SH-SY5Y (cell line): Measurements from ENCODE around the gene UAP1L1.

Source experiments
- GATA2 ChIP-seq: IDR thresholded peaks from 2 replicates; pipeline ENCODE4 v1.6.1; 2011; ENCODE audit warnings: mild to moderate bottlenecking, low read depth, low read length
- GATA3 ChIP-seq: IDR thresholded peaks from 2 replicates; pipeline ENCODE4 v1.6.1; 2011; ENCODE audit warnings: low read depth, mild to moderate bottlenecking, low read length, moderate library complexity

Gene UAP1L1

GRCh38 chr9:137063311-137064026, 13.8 kb upstream of the UAP1L1 start:
- TF ChIP-seq GATA2: no peak

GRCh38 chr9:137064027-137064879, 13.1 kb upstream of the UAP1L1 start:
- no peak for TF ChIP-seq GATA2
- TF ChIP-seq GATA3: no peak

DNA sequence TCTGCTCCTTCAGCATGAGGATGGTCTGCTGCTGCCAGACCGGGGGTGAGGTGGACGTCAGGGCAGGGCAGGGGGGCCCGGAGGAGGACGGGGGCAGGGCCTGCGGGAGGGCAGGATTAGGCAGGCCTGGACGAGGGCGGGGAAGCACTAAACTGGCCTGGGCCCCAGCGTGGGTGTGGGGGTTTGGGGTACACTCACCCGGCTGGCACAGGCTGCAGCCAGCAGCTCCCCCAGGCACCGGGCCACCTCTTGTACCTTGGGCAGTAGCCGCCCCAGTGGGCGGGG, 12.5 kb upstream of the UAP1L1 start:
- TF ChIP-seq GATA3 (no peak), GATA2 (no peak)

DNA sequence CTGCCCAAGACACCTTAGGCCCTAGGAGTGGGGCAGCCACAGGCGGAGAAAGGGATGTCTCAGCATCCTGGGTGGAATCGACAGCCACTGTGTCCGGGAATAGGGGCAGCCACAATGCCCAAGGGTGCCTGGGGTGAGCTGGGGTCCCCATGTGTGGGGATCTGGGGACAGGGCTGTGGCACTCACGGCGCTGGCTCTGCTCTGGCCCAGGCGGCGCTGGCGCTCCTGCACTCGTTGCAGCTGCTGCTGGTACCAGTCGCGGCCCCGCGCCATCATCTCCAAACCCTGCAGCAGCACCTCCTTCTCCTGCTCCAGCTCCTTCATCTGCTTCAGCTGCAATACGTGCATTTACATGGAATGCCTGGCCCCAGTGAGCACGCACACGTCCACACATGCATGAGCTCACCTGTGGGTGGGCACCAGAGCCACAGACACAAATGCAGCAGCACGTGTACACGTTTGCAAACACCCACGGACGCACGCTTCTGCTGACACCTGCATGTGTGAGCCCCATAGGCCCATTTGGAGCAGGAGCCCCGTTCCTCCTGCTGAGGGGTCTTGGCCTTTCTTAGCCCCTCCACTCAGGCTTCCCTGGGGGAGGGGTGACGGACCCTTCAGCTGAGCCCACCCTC, 11.9 kb upstream of the UAP1L1 start:
- no peak for TF ChIP-seq GATA2
- TF ChIP-seq GATA3: no peak

DNA sequence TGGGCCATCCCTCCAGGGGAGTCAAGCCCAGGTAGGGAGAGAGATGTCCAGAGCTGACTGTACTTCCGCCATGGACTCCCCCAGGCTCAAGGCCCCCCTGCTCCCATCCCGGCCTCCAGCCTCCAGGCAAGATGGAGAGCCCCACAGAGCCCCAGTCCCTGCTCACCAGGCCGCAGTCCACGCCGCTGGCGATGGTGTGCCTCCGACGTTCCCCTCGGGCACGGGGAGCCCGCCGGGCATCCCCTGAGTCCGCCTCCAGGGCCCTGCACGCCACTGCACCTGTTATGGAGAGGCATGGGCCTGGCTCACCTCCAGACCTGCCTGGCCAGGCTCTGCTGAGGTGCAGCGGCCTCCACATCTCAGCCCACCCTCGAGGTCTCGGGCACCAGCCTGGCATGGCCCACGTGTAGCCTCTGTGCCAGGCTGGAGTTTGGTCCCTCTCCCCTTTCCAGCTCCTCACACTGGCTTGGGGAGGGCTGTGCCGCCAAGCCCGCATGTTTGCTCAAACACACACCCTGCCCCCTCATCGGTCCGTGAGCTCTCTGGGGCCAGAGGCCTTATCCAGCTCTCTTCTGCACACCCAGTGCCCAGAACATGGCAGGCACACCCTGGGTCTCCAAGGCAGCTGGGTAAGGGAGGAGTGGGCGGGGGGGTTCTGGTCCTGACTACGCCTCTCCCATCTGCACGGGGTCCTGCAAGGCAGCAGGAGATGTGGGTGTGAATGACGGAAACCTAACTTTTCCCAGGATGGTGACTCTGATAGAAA, 11.0 kb upstream of the UAP1L1 start:
- no peak for TF ChIP-seq GATA2
- TF ChIP-seq GATA3: no peak

- TF ChIP-seq GATA2 (no peak), GATA3 (no peak)
These were observed 9.3 kb upstream of the UAP1L1 start for GRCh38 chr9:137067860-137068538.

- TF ChIP-seq GATA3 (no peak), GATA2 (no peak)
These were observed 8.5 kb upstream of the UAP1L1 start for GRCh38 chr9:137068539-137069507.

GRCh38 chr9:137069508-137070091, 7.7 kb upstream of the UAP1L1 start:
- TF ChIP-seq GATA3 (no peak), GATA2 (no peak)

GRCh38 chr9:137070201-137070905, 7.0 kb upstream of the UAP1L1 start, which contains the start of gene SAPCD2:
TSS of gene SAPCD2 (minus strand) at chr9:137070557. CDS start at chr9:137070460, 97 bp downstream.
- TF ChIP-seq GATA3 (no peak), GATA2 (no peak)

DNA sequence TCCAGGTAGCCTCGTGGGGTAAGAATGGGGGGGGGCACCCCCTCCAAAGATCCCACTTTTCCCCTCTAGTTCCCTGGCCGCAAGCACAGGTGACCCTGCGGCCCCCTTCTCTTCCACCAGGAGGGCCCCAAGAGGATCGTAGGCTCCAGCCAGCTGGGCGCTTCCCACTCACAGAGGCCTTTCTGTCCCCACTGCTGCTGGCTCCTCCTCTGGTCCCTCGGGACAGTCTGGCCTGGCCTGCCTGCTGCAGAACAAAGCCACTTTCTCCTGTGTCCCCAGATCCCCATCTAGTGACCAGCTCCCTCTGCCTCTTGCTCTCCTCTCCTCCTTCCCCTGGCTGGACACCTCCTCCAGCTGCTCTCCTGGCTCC, 6.4 kb upstream of the UAP1L1 start:
- TF ChIP-seq GATA2: no peak
- TF ChIP-seq GATA3: no peak

DNA sequence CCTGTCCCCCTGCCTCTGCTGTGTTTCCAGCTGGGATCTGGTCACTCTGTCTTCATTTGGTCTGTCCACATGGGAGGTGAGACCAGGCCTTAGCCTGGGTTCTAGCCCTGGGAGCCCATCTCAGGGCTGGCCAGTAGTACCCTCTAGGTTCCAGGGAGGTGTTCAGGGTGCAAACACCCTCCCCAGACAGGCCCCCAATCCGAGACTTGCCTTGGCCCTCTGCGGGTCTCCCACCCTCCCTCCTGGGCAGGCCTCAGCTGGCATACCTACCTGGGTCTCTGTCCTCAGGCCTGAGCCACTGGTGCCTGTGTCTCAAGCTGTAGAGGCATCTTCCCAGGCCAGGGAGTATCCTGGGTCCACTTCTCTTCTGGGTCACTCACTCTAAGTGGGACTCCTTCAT, 6.0 kb upstream of the UAP1L1 start:
- TF ChIP-seq GATA3: no peak
- TF ChIP-seq GATA2: no peak

DNA sequence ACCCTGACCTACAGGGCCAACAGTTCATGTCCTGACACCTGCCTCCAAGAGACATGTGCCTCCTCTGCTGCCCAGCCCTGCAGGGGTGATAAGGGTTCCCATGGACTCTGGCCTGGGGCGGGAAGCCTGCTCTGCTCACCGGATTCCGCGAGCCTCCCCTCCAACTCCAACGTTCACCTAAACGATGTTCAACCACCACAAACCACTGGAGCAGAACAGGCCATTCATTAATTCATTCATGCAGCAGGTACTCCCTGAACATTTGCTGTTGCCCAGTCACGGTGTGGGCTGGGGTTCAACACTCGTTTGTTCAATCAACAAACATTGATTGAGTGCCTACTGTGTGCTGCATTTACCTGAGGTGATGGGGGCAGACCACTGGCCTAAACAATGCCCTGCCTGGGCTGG, 3.3 kb upstream of the UAP1L1 start:
- TF ChIP-seq GATA2 (no peak), GATA3 (no peak)
